Colonic mucosa (tissue), 4 donors: ENCODE measurements around the gene UNK. TPM values are rescaled to one million over a fixed set of nuclear protein-coding genes. Genes with fewer than 3 reads are reported as not detected.

Experiments used
- DNase-seq: peaks from one replicate; pipeline ENCODE4 v3.0.0-alpha.2; 2020
- H3K27ac ChIP-seq: fragments of 200-600 bp; one replicate; pipeline ENCODE4 v1.8.0; 2021
- H3K27me3 ChIP-seq: fragments of 200-600 bp; one replicate; pipeline ENCODE4 v1.8.0; 2021
- H3K36me3 ChIP-seq: fragments of 200-600 bp; one replicate; pipeline ENCODE4 v1.8.0; 2021
- H3K4me1 ChIP-seq: fragments of 200-600 bp; one replicate; pipeline ENCODE4 v1.8.0; 2021; ENCODE audit warnings: mild to moderate bottlenecking
- H3K4me3 ChIP-seq: fragments of 200-600 bp; one replicate; pipeline ENCODE4 v1.8.0; 2021
- H3K9ac ChIP-seq, 2 donors: one replicate each; pipeline ENCODE4 v1.7.0; 2013; ENCODE audit warnings: control low read depth in 2 of 2, low read depth in 2 of 2, low read length in 2 of 2
- H3K9me3 ChIP-seq: fragments of 200-600 bp; one replicate; pipeline ENCODE4 v1.8.0; 2021
- intact Hi-C: fragments of 100-400 bp; cut with DNase I; formaldehyde crosslinking; loops from one replicate; pipeline ENCODE4 v1.14.1; 2022
- total RNA-seq, 2 donors: library from RNA; stranded (reverse); fragmentation: NEBNext Ultra II Directional in 1 of 2; extraction: Animal tissue kit (Norgen Biotek cat#: 25700) in 1 of 2; gene quantifications; one replicate each; pipeline ENCODE4 v1.2.1, GENCODE V29; 2021
- TF ChIP-seq, protein P1 (sequence below): fragments of 200-600 bp; IDR thresholded peaks from one replicate; pipeline ENCODE4 v1.8.0; 2022; ENCODE audit warnings: antibody characterized with exemption, mild to moderate bottlenecking
- donor health status: healthy.
- donor health status: DM: no; HTN: no; CAD: no.
- donor health status: DM: no; HTN: no; CAD: no.

Gene UNK
- total RNA-seq, 2 donors from 2014 or later = 18.4 to 26.0 TPM

- Histone ChIP-seq H3K9me3 (no peaks in the 10 kb centered on the region), H3K27ac (no peak overlapping the region), H3K9ac (no peak overlapping the region), H3K27me3 (no peaks in the 10 kb centered on the region), H3K36me3 (no peaks in the 10 kb centered on the region), H3K4me1 (no peaks in the 10 kb centered on the region), H3K4me3 (no peak overlapping the region)
- intact Hi-C loops = no loop called here
- TF ChIP-seq, protein P1, sequence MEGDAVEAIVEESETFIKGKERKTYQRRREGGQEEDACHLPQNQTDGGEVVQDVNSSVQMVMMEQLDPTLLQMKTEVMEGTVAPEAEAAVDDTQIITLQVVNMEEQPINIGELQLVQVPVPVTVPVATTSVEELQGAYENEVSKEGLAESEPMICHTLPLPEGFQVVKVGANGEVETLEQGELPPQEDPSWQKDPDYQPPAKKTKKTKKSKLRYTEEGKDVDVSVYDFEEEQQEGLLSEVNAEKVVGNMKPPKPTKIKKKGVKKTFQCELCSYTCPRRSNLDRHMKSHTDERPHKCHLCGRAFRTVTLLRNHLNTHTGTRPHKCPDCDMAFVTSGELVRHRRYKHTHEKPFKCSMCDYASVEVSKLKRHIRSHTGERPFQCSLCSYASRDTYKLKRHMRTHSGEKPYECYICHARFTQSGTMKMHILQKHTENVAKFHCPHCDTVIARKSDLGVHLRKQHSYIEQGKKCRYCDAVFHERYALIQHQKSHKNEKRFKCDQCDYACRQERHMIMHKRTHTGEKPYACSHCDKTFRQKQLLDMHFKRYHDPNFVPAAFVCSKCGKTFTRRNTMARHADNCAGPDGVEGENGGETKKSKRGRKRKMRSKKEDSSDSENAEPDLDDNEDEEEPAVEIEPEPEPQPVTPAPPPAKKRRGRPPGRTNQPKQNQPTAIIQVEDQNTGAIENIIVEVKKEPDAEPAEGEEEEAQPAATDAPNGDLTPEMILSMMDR = no peak
- DNase-seq = no peak
Measured at GRCh38 chr17:75803883-75804282, 19.3 kb downstream of the UNK start.

- H3K27ac ChIP-seq = no peak overlapping the region
- no peaks in the 10 kb centered on the region for H3K9me3 ChIP-seq
- no peaks in the 10 kb centered on the region for H3K27me3 ChIP-seq
- no peak overlapping the region for H3K9ac ChIP-seq
- peaks cover under 1% of the 10 kb centered on the region for H3K36me3 ChIP-seq
- no peak overlapping the region for H3K4me3 ChIP-seq
- no peaks in the 10 kb centered on the region for H3K4me1 ChIP-seq
- DNase-seq = no peak
- TF ChIP-seq, protein P1 = no peak
- intact Hi-C loops = no loop called here
Measured at GRCh38 chr17:75806822-75807500, 22.4 kb downstream of the UNK start.

- H3K27me3 ChIP-seq = no peaks in the 10 kb centered on the region
- no peak overlapping the region for H3K4me3 ChIP-seq
- H3K4me1 ChIP-seq = no peaks in the 10 kb centered on the region
- intact Hi-C loops = no loop called here
- no peak overlapping the region for H3K27ac ChIP-seq
- no peak for DNase-seq
- H3K36me3 ChIP-seq = peaks cover 9% of the 10 kb centered on the region
- TF ChIP-seq, protein P1 = no peak
- no peak overlapping the region for H3K9ac ChIP-seq
- H3K9me3 ChIP-seq = no peaks in the 10 kb centered on the region
Measured at GRCh38 chr17:75807861-75808260, 23.3 kb downstream of the UNK start.

DNA sequence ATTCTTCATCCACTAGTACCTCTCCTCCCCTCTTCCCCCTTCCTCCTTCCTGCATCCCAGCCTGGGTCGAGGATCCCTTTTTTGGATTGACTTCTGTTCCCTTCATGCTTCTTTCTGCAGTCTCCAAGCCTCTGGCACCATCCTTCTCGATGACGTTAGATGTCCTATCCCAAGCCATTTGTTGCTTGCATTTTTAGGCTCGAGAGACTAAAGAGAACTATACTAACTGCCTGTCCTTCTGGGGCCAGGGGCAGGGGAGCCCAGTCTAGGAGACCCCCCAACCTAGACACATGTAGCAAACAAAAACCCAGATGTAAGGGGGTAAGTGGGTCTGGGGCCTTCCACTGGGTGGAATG is 23.9 kb downstream of the UNK start:
- DNase-seq = no peak
- Histone ChIP-seq H3K27ac (no peak overlapping the region), H3K9ac (no peak overlapping the region), H3K27me3 (no peaks in the 10 kb centered on the region), H3K4me3 (no peak overlapping the region), H3K4me1 (no peaks in the 10 kb centered on the region), H3K9me3 (no peaks in the 10 kb centered on the region), H3K36me3 (peaks cover 14% of the 10 kb centered on the region)
- TF ChIP-seq, protein P1 = no peak
- intact Hi-C loops = no loop called here

DNA sequence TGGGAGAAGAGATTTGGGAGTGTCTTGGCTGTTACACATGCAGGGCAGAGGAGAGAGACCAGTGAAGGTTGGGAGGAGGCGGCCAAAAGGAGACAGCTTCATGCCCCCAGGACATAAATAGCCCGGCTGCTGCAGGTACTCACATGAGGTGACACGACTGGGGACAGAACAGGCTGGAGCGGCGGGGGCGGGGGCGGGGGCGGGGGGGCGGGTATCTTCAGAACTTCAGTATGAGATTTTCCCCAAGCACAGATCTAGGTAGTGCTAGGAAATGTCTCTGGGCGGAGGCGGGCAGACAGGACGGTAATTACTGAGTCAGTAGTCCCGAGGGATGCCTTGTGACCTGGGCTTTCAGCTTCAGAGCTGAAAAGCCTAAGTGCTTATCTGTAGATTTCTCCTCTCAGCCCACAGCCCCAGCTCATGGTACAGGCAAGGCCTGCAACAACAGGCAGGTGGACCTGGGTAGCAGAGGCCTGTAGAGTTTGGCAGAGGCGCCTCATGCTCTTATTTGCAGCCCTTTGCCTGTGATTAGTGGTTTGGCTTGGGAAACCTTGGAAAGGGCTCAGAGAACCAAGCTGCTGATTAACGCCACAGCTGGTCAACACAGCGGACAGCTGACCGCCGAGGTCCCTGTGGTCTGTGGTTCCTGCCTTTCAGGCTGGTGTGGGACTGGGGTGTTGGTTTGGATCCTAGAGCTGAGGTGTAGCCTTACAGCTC is 24.5 kb downstream of the UNK start:
- DNase-seq = no peak

More for the DNA sequence above, 24.5 kb downstream of the UNK start:
- H3K27me3 ChIP-seq = no peaks in the 10 kb centered on the region
- H3K9ac ChIP-seq = no peak overlapping the region
- H3K4me3 ChIP-seq = no peak overlapping the region
- intact Hi-C loops = no loop called here
- H3K4me1 ChIP-seq = no peaks in the 10 kb centered on the region
- H3K9me3 ChIP-seq = no peaks in the 10 kb centered on the region
- no peak overlapping the region for H3K27ac ChIP-seq
- peaks cover 14% of the 10 kb centered on the region for H3K36me3 ChIP-seq
- TF ChIP-seq, protein P1 = no peak
